MM.1S (cell line): ENCODE measurements around the gene OSBPL10.

ENCODE experiments used
- DNase-seq: peaks from one replicate; pipeline ENCODE4 v3.0.0-alpha.2; 2015
- H2AFZ ChIP-seq: fragments of 300-600 bp; sonication (generic); 2 replicates; pipeline ENCODE4 v1.6.0; 2016; ENCODE audit warnings: antibody characterized with exemption, low read length
- H3F3A ChIP-seq: fragments of 300-600 bp; sonication (generic); 2 replicates; pipeline ENCODE4 v1.6.1; 2016; ENCODE audit warnings: mild to moderate bottlenecking, antibody characterized with exemption, low read length, moderate library complexity, mixed read lengths; ENCODE audit not compliant: insufficient read depth
- H3K27ac ChIP-seq: fragments of 300-600 bp; sonication (generic); 2 replicates; pipeline ENCODE4 v1.5.1; 2016; ENCODE audit warnings: mild to moderate bottlenecking, low read length
- H3K27me3 ChIP-seq: fragments of 300-600 bp; sonication (generic); replicated peaks from 2 replicates; pipeline ENCODE4 v1.6.0; 2016; ENCODE audit warnings: low read length; ENCODE audit not compliant: insufficient read depth
- H3K36me3 ChIP-seq: fragments of 300-600 bp; sonication (generic); replicated peaks from 2 replicates; pipeline ENCODE4 v1.6.1; 2016; ENCODE audit warnings: mild to moderate bottlenecking, low read length, mixed read lengths; ENCODE audit not compliant: insufficient read depth
- H3K4me1 ChIP-seq: fragments of 300-600 bp; sonication (generic); 2 replicates; pipeline ENCODE4 v1.6.1; 2016; ENCODE audit warnings: low read length, mixed read lengths
- H3K4me2 ChIP-seq: fragments of 300-600 bp; sonication (generic); 2 replicates; pipeline ENCODE4 v1.6.0; 2016; ENCODE audit warnings: low read depth, low read length
- H3K4me3 ChIP-seq: fragments of 300-600 bp; sonication (generic); 2 replicates; pipeline ENCODE4 v1.5.1; 2016; ENCODE audit warnings: low read length, mixed read lengths
- H3K79me2 ChIP-seq: fragments of 300-600 bp; sonication (generic); 2 replicates; pipeline ENCODE4 v1.6.1; 2016; ENCODE audit warnings: mixed run types, low read length, mixed read lengths
- H3K9ac ChIP-seq: fragments of 300-600 bp; sonication (generic); 2 replicates; pipeline ENCODE4 v1.6.1; 2016; ENCODE audit warnings: low read length, mixed read lengths
- H3K9me2 ChIP-seq: fragments of 300-600 bp; sonication (generic); replicated peaks from 2 replicates; pipeline ENCODE4 v1.6.1; 2016; ENCODE audit warnings: mild to moderate bottlenecking, low read length, mixed read lengths; ENCODE audit not compliant: insufficient read depth
- H3K9me3 ChIP-seq: fragments of 300-600 bp; sonication (generic); replicated peaks from 2 replicates; pipeline ENCODE4 v1.6.1; 2016; ENCODE audit warnings: mild to moderate bottlenecking, low read length, mixed read lengths; ENCODE audit not compliant: insufficient read depth
- H4K20me1 ChIP-seq: fragments of 300-600 bp; sonication (generic); 2 replicates; pipeline ENCODE4 v1.6.1; 2016; ENCODE audit warnings: mild to moderate bottlenecking, low read length, moderate library complexity, mixed read lengths; ENCODE audit not compliant: insufficient read depth
- CTCF ChIP-seq: fragments of 300-600 bp; sonication (generic); IDR thresholded peaks from 2 replicates; pipeline ENCODE4 v1.5.1; 2016; ENCODE audit warnings: antibody characterized with exemption, low read length, mixed read lengths
- EZH2 ChIP-seq: fragments of 300-600 bp; sonication (generic); optimal IDR thresholded peaks from 2 replicates; pipeline ENCODE3; 2017; ENCODE audit warnings: low read depth, mild to moderate bottlenecking, antibody characterized with exemption, low read length, mixed read lengths
- EZH2phosphoT487 ChIP-seq: fragments of 300-600 bp; sonication (generic); IDR thresholded peaks from 2 replicates; pipeline ENCODE4 v1.6.1; 2018; ENCODE audit warnings: antibody characterized with exemption, low read length

OSBPL10 gene

GRCh38 chr3:31710123-31710803 is 270.8 kb downstream of the OSBPL10 start:
- Histone ChIP-seq H3K4me3 (no peak overlapping the region), H3K9me3 (no peaks in the 10 kb centered on the region), H3K4me1 (no peaks in the 10 kb centered on the region), H3K9ac (no peak overlapping the region), H2AFZ (no peak overlapping the region), H3K27me3 (no peaks in the 10 kb centered on the region), H3K27ac (no peak overlapping the region), H3F3A (no peaks in the 10 kb centered on the region), H3K79me2 (no peaks in the 10 kb centered on the region), H4K20me1 (no peaks in the 10 kb centered on the region), H3K36me3 (no peaks in the 10 kb centered on the region), H3K4me2 (no peak overlapping the region), H3K9me2 (no peaks in the 10 kb centered on the region)
- DNase-seq, result no peak
- TF ChIP-seq CTCF (no peak), EZH2phosphoT487 (no peak), EZH2 (no peak)

DNA sequence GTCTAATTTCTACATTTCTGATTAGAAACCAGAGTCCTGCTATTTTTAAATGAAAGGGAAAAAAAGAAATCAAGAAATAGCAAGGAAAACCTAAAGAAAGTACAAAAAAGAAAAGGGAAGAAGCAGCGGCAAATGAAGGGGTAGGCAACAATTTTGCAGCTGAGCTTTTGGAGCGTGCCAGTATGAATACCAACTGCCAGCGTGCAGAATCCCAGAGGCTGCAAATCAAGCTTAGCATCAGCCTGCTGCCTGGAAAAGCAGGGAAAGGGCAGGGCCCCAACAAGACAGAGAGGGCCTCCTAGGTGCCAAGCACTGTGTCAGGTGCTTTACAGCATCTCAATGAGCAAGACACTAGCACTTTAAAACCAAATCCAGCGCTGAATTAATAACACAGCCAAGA is 271.5 kb downstream of the OSBPL10 start:
- Histone ChIP-seq H3K27me3 (no peaks in the 10 kb centered on the region), H3K9ac (no peak overlapping the region), H3K4me2 (no peak overlapping the region), H3K4me1 (no peaks in the 10 kb centered on the region), H4K20me1 (no peaks in the 10 kb centered on the region), H3K4me3 (no peak overlapping the region), H2AFZ (no peak overlapping the region), H3F3A (no peaks in the 10 kb centered on the region), H3K79me2 (no peaks in the 10 kb centered on the region), H3K36me3 (no peaks in the 10 kb centered on the region), H3K9me2 (no peaks in the 10 kb centered on the region), H3K27ac (no peak overlapping the region), H3K9me3 (no peaks in the 10 kb centered on the region)
- TF ChIP-seq EZH2, result no peak
- no peak for TF ChIP-seq CTCF
- TF ChIP-seq EZH2phosphoT487, result no peak
- no peak for DNase-seq

- H3K4me1 ChIP-seq, result no peaks in the 10 kb centered on the region
- TF ChIP-seq EZH2, result no peak
- TF ChIP-seq EZH2phosphoT487, result no peak
- TF ChIP-seq CTCF, result no peak
- H3K9ac ChIP-seq, result no peak overlapping the region
- H4K20me1 ChIP-seq, result no peaks in the 10 kb centered on the region
- DNase-seq, result no peak
- H3K9me2 ChIP-seq, result no peaks in the 10 kb centered on the region
- H3K9me3 ChIP-seq, result no peaks in the 10 kb centered on the region
- no peak overlapping the region for H3K27ac ChIP-seq
- H3K27me3 ChIP-seq, result no peaks in the 10 kb centered on the region
- H3K4me3 ChIP-seq, result no peak overlapping the region
- H2AFZ ChIP-seq, result no peak overlapping the region
- no peaks in the 10 kb centered on the region for H3K79me2 ChIP-seq
- no peaks in the 10 kb centered on the region for H3K36me3 ChIP-seq
- no peaks in the 10 kb centered on the region for H3F3A ChIP-seq
- no peak overlapping the region for H3K4me2 ChIP-seq
These were observed 272.1 kb downstream of the OSBPL10 start for GRCh38 chr3:31709005-31709404.
